GM12891 (cell line): ENCODE measurements around the gene HNRNPLL.

Experiments used
- DNase-seq: peaks from one replicate; pipeline ENCODE4 v3.0.0; 2011; ENCODE audit warnings: low spot score; ENCODE audit not compliant: insufficient read length
- FAIRE-seq: peaks from 2 replicates; lab custom pipeline; 2011; peaks lifted over from hg19 to GRCh38; lab: Jason Lieb, UNC
- PAX5 ChIP-seq: IDR thresholded peaks from 2 replicates; pipeline ENCODE4 v1.6.1; 2011; ENCODE audit warnings: low read length, moderate library complexity, mild to moderate bottlenecking; ENCODE audit not compliant: insufficient read depth, severe bottlenecking
- POLR2A ChIP-seq: IDR thresholded peaks from 2 replicates; pipeline ENCODE4 v1.6.1; 2011; ENCODE audit warnings: low read depth, low read length, control low read depth
- POLR2AphosphoS5 ChIP-seq: IDR thresholded peaks from 2 replicates; pipeline ENCODE4 v1.6.1; 2011; ENCODE audit warnings: low read depth, low read length, control low read depth
- POU2F2 ChIP-seq: IDR thresholded peaks from 2 replicates; pipeline ENCODE4 v1.6.1; 2011; ENCODE audit warnings: low read depth, mild to moderate bottlenecking, control low read depth, low read length, moderate library complexity
- SPI1 ChIP-seq: IDR thresholded peaks from 2 replicates; pipeline ENCODE4 v1.6.1; 2011; ENCODE audit warnings: low read depth, low read length, control low read depth
- TAF1 ChIP-seq: IDR thresholded peaks from 2 replicates; pipeline ENCODE4 v1.6.1; 2011; ENCODE audit warnings: low read depth, low read length, control low read depth

The HNRNPLL gene

GRCh38 chr2:38574278-38574677 is 28.4 kb downstream of the HNRNPLL start:
- no peak for DNase-seq
- no peak for TF ChIP-seq TAF1
- TF ChIP-seq POU2F2: no peak
- no peak for TF ChIP-seq PAX5
- TF ChIP-seq POLR2A: no peak
- no peak for TF ChIP-seq POLR2AphosphoS5
- no peak for TF ChIP-seq SPI1
- no peak for FAIRE-seq

GRCh38 chr2:38572167-38572566 is 30.6 kb downstream of the HNRNPLL start:
- DNase-seq (no peak), FAIRE-seq (peak; percentile 40)
- TF ChIP-seq POU2F2 (no peak), PAX5 (no peak), POLR2A (no peak), TAF1 (no peak), SPI1 (no peak), POLR2AphosphoS5 (no peak)

- FAIRE-seq (no peak), DNase-seq (no peak)
- TF ChIP-seq SPI1 (no peak), POU2F2 (no peak), POLR2AphosphoS5 (no peak), PAX5 (no peak), TAF1 (no peak), POLR2A (no peak)
Observed at GRCh38 chr2:38571193-38571592, 31.5 kb downstream of the HNRNPLL start.

GRCh38 chr2:38568724-38569436 is 33.8 kb downstream of the HNRNPLL start:
- FAIRE-seq: no peak
- no peak for TF ChIP-seq PAX5
- no peak for TF ChIP-seq POLR2A
- TF ChIP-seq POLR2AphosphoS5: no peak
- TF ChIP-seq SPI1: no peak
- no peak for TF ChIP-seq POU2F2
- no peak for TF ChIP-seq TAF1
- DNase-seq: no peak

- no peak for TF ChIP-seq POU2F2
- no peak for TF ChIP-seq POLR2A
- no peak for TF ChIP-seq SPI1
- no peak for TF ChIP-seq TAF1
- no peak for TF ChIP-seq PAX5
- TF ChIP-seq POLR2AphosphoS5: no peak
- FAIRE-seq: no peak
Observed at GRCh38 chr2:38565333-38565732, 37.4 kb downstream of the HNRNPLL start.

GRCh38 chr2:38561691-38562090 is 41.0 kb downstream of the HNRNPLL start:
- TF ChIP-seq POLR2A: no peak
- no peak for TF ChIP-seq POU2F2
- no peak for TF ChIP-seq SPI1
- TF ChIP-seq PAX5: no peak
- TF ChIP-seq TAF1: no peak
- no peak for TF ChIP-seq POLR2AphosphoS5
- no peak for FAIRE-seq
- no peak for DNase-seq

More at GRCh38 chr2:38565333-38565732, 37.4 kb downstream of the HNRNPLL start:
- DNase-seq: no peak

GRCh38 chr2:38560092-38560491 is 42.6 kb downstream of the HNRNPLL start:
- peak; percentile 69 for FAIRE-seq

GRCh38 chr2:38557981-38558380 is 44.7 kb downstream of the HNRNPLL start:
- FAIRE-seq: no peak
- 0 out of 2 replicates have a peak, but pooled peaks have one; percentile 11 for TF ChIP-seq SPI1
- TF ChIP-seq POLR2A: no peak
- TF ChIP-seq POU2F2: no peak
- no peak for TF ChIP-seq PAX5
- no peak for TF ChIP-seq TAF1
- TF ChIP-seq POLR2AphosphoS5: no peak
- DNase-seq: no peak

More at GRCh38 chr2:38560092-38560491, 42.6 kb downstream of the HNRNPLL start:
- DNase-seq: no peak
- no peak for TF ChIP-seq POLR2AphosphoS5
- TF ChIP-seq SPI1: peak; percentile 59; the same call in 1 of the 2 replicates

GRCh38 chr2:38557217-38557616 is 45.5 kb downstream of the HNRNPLL start:
- no peak for TF ChIP-seq POU2F2
- no peak for TF ChIP-seq PAX5
- TF ChIP-seq TAF1: no peak
- no peak for TF ChIP-seq POLR2AphosphoS5
- no peak for TF ChIP-seq SPI1
- no peak for TF ChIP-seq POLR2A
- DNase-seq (no peak), FAIRE-seq (no peak)

GRCh38 chr2:38556006-38556801 is 46.5 kb downstream of the HNRNPLL start:
- TF ChIP-seq POLR2AphosphoS5: no peak
- FAIRE-seq: no peak
- no peak for DNase-seq
